HepG2 (cell line): ENCODE measurements around the gene PDE1C. TPM values are rescaled to one million over a fixed set of nuclear protein-coding genes. Genes with fewer than 3 reads are reported as not detected.

Experiments used
- ATAC-seq: fragments of 200-7000 bp; cut with Tn5 transposase; 3 replicates; pipeline ENCODE4 v1.9.1; 2020; ENCODE audit warnings: mild to moderate bottlenecking, moderate library complexity
- BruUV-seq: library from RNA; stranded (reverse); fragments of 400-500 nt; replicated peaks from 2 replicates; lab custom pipeline; 2021; lab: Mats Ljungman, UMichigan
- CTCF ChIA-PET: fragments of 300-600 bp; formaldehyde crosslinking; extraction: SDS; loops from one replicate; lab custom pipeline; 2021; ENCODE audit warnings: low total read pairs, inconsistent platforms, low intra/inter-chr PET ratio; lab: Yijun Ruan, JAX
- POLR2A ChIA-PET: fragments of 350-600 bp; sonication (Branson Sonifier 250); formaldehyde crosslinking; loops from one replicate; lab custom pipeline; 2020; ENCODE audit warnings: antibody characterized with exemption, inconsistent platforms; lab: Yijun Ruan, JAX
- DNase-seq: peaks from one replicate; pipeline ENCODE4 v3.0.0-alpha.2; 2015; ENCODE audit warnings: low spot score
- FAIRE-seq: peaks from 3 replicates; lab custom pipeline; 2011; peaks lifted over from hg19 to GRCh38; lab: Jason Lieb, UNC
- H2AFZ ChIP-seq: one replicate; pipeline ENCODE4 v1.6.1; 2011; ENCODE audit warnings: low read length, inconsistent platforms
- H3K27ac ChIP-seq: fragments of 300-600 bp; 3 replicates; pipeline ENCODE4 v1.8.0; 2011; ENCODE audit warnings: mixed run types, mild to moderate bottlenecking, mixed read lengths, low read length, inconsistent platforms; ENCODE audit not compliant: insufficient read depth; ENCODE audit errors: extremely low read length
- H3K27me3 ChIP-seq, 2 experiments: fragments of 200-600 bp in 1 of 2; 2 replicates in 1 of 2; 3 replicates in 1 of 2; pipeline versions ENCODE4 v1.6.0 to v1.8.0; 2011; ENCODE audit warnings: low read length in 2 of 2, mild to moderate bottlenecking in 2 of 2, moderate library complexity in 2 of 2, inconsistent platforms in 1 of 2; ENCODE audit not compliant: insufficient read depth in 2 of 2, control insufficient read depth in 1 of 2
- H3K36me3 ChIP-seq, 2 experiments: fragments of 200-600 bp in 1 of 2; replicated peaks in 1 of 2; 2 replicates in 1 of 2; 3 replicates in 1 of 2; pipeline versions ENCODE4 v1.5.1 to v1.8.0; 2011; ENCODE audit warnings: low read length in 2 of 2, inconsistent platforms in 1 of 2; ENCODE audit not compliant: insufficient read depth in 2 of 2, control insufficient read depth in 1 of 2
- H3K4me1 ChIP-seq: 2 replicates; pipeline ENCODE4 v1.5.1; 2012; ENCODE audit warnings: low read length, inconsistent platforms; ENCODE audit not compliant: insufficient read depth
- H3K4me2 ChIP-seq: 2 replicates; pipeline ENCODE4 v1.6.0; 2011; ENCODE audit warnings: low read depth, low read length, inconsistent platforms
- H3K4me3 ChIP-seq, 3 experiments: fragments of 200-600 bp in 1 of 3; sonication (generic), shearing (Covaris generic) in 1 of 3; replicated peaks in 1 of 3; 2 replicates each; pipeline ENCODE4 v1.5.1; 2011 to 2016; ENCODE audit warnings: low read length in 3 of 3, inconsistent platforms in 2 of 3, low read depth in 2 of 3, mild to moderate bottlenecking in 2 of 3, control low read depth in 1 of 3, mixed read lengths in 1 of 3; ENCODE audit not compliant: insufficient read depth in 1 of 3
- H3K79me2 ChIP-seq: one replicate; pipeline ENCODE4 v1.6.1; 2011; ENCODE audit warnings: low read length, inconsistent platforms; ENCODE audit not compliant: insufficient read depth
- H3K9ac ChIP-seq: 2 replicates; pipeline ENCODE4 v1.6.0; 2011; ENCODE audit warnings: mild to moderate bottlenecking, low read depth, low read length, inconsistent platforms; ENCODE audit not compliant: insufficient read depth
- H3K9me3 ChIP-seq: 2 replicates; pipeline ENCODE4 v1.5.1; 2012; ENCODE audit warnings: mild to moderate bottlenecking, low read length
- H4K20me1 ChIP-seq: 2 replicates; pipeline ENCODE4 v1.6.0; 2011; ENCODE audit warnings: inconsistent platforms, mild to moderate bottlenecking, low read length, moderate library complexity; ENCODE audit not compliant: insufficient read depth
- ARID5B ChIP-seq: IDR thresholded peaks from 2 replicates; pipeline ENCODE4 v1.4.0; 2020; ENCODE audit warnings: mild to moderate bottlenecking, missing genetic modification reagents
- CEBPB ChIP-seq: IDR thresholded peaks from 2 replicates; pipeline ENCODE4 v1.6.1; 2011; ENCODE audit warnings: low read depth, low read length, improper control_type of control experiment, borderline replicate concordance
- FOXP4 ChIP-seq: sonication (generic); formaldehyde crosslinking; IDR thresholded peaks from 2 replicates; pipeline ENCODE4 v1.4.0; 2020; ENCODE audit warnings: missing genetic modification reagents
- GPBP1L1 ChIP-seq: sonication (generic); formaldehyde crosslinking; IDR thresholded peaks from 2 replicates; pipeline ENCODE4 v1.5.0; 2020; ENCODE audit warnings: mild to moderate bottlenecking, missing genetic modification reagents
- HIVEP1 ChIP-seq: sonication (generic); formaldehyde crosslinking; IDR thresholded peaks from 2 replicates; pipeline ENCODE4 v1.4.0; 2020; ENCODE audit warnings: mild to moderate bottlenecking, missing genetic modification reagents
- ISX ChIP-seq: sonication (generic); formaldehyde crosslinking; conservative IDR thresholded peaks from 2 replicates; pipeline ENCODE4 v1.5.0; 2020; ENCODE audit warnings: missing genetic modification reagents
- TCF12 ChIP-seq, 2 experiments: fragments of 450-650 bp in 1 of 2; sonication (generic) in 1 of 2; formaldehyde crosslinking in 1 of 2; IDR thresholded peaks; 2 replicates each; pipeline versions ENCODE4 v1.6.1 to v1.8.0; 2017 to 2022; ENCODE audit warnings: antibody characterized with exemption in 1 of 2, mild to moderate bottlenecking in 1 of 2, missing genetic modification reagents in 1 of 2, moderate library complexity in 1 of 2
- THAP9 ChIP-seq: sonication (generic); formaldehyde crosslinking; IDR thresholded peaks from 2 replicates; pipeline ENCODE4; 2020; ENCODE audit warnings: missing genetic modification reagents, mild to moderate bottlenecking, borderline replicate concordance
- ZEB1 ChIP-seq: IDR thresholded peaks from 2 replicates; pipeline ENCODE4 v1.6.1; 2012; ENCODE audit warnings: mild to moderate bottlenecking, low read depth, inconsistent platforms; ENCODE audit not compliant: insufficient replicate concordance
- ZNF572 ChIP-seq: sonication (generic); formaldehyde crosslinking; IDR thresholded peaks from 2 replicates; pipeline ENCODE4 v1.5.1; 2020; ENCODE audit warnings: mild to moderate bottlenecking, missing genetic modification reagents
- ZNF7 ChIP-seq: IDR thresholded peaks from 2 replicates; pipeline ENCODE4 v1.6.1; 2016; ENCODE audit warnings: missing biosample characterization, missing genetic modification reagents
- WGBS: methylation state at CpG from one replicate; pipeline ENCODE4 v1.1.6; 2017; ENCODE audit warnings: low lambda C conversion rate; 5-methylcytosine and 5-hydroxymethylcytosine counted together
- in situ Hi-C: cut with HindIII; loops from 2 replicates; pipeline ENCODE4 v1.10.0; 2017; ENCODE audit warnings: low pct_unique_long_range_greater_than_20kb; ENCODE audit not compliant: extremely low pct_ligation_motif_present
- intact Hi-C: fragments of 100-400 bp; cut with micrococcal nuclease; formaldehyde crosslinking; loops from one replicate; pipeline ENCODE4 v1.10.0; 2022; ENCODE audit not compliant: unreplicated experiment
- polyA plus RNA-seq, 8 experiments: library from polyadenylated mRNA; depleted of rRNA in 3 of 8; stranded (reverse) in 7 of 8; unstranded in 1 of 8; fragments of >200 nt; fragmentation: Illumina TruSeq in 4 of 8; extraction: Trizol in 4 of 8; gene quantifications; 2 replicates each; pipeline versions ENCODE4 v1.2.1 to v1.2.3, GENCODE V29; 2011 to 2016; ENCODE audit warnings: low read depth in 4 of 8, missing spikeins in 1 of 8, mixed read lengths in 1 of 8; ENCODE audit not compliant: insufficient read depth in 1 of 8
- total RNA-seq, 5 experiments: library from RNA; depleted of rRNA; stranded (reverse); fragments of >200 nt; fragmentation: Illumina TruSeq; extraction: Trizol; gene quantifications; 2 replicates each; pipeline ENCODE4 v1.2.3, GENCODE V29; 2016; ENCODE audit warnings: low read depth in 1 of 5

PDE1C gene
- total and polyA plus RNA-seq, 2 of the 13 experiments (the other 11 are each of a cell fraction or from before 2014, with no cell fraction given) = not detected

- Histone ChIP-seq H3K9ac (no peak overlapping the region), H3K4me3 (no peak overlapping the region), H3K27ac (no peak overlapping the region), H3K9me3 (no peaks in the 10 kb centered on the region), H3K27me3 (no peaks in the 10 kb centered on the region), H3K79me2 (no peaks in the 10 kb centered on the region), H3K4me1 (no peaks in the 10 kb centered on the region), H3K4me2 (no peak overlapping the region), H4K20me1 (no peaks in the 10 kb centered on the region), H3K36me3 (no peaks in the 10 kb centered on the region), H2AFZ (no peak overlapping the region)
- FAIRE-seq = no peak
- BruUV-seq = no TSS peak
- 7% methylated on average over 4 of the region's 4 CpGs for WGBS
- no peak for ATAC-seq
- POLR2A ChIA-PET = no interaction called here
- CTCF ChIA-PET = no interaction called here
- DNase-seq = no peak
- intact Hi-C loops = no loop called here
- in situ Hi-C loops = loop anchor here (5.0 to 25.0 kb wide), 3 partner anchors 465 to 755 kb away; no protein-coding TSS in a partner anchor
- TF ChIP-seq HIVEP1 (CRISPR knock-in tag) (no peak), TCF12 (IDR thresholded peaks at IDR 0.05) (no peak), TCF12 (CRISPR knock-in tag; IDR thresholded peaks at IDR 0.05) (no peak), CEBPB (no peak), ZNF7 (CRISPR knock-in tag) (no peak), FOXP4 (CRISPR knock-in tag) (no peak), ZNF572 (CRISPR knock-in tag) (no peak), ARID5B (CRISPR knock-in tag) (no peak), THAP9 (CRISPR knock-in tag) (no peak), GPBP1L1 (CRISPR knock-in tag) (no peak), ISX (CRISPR knock-in tag) (no peak), ZEB1 (no peak)
Measured at GRCh38 chr7:31741852-31742251, 328.4 kb downstream of the PDE1C start.
